ENCODE measurements around the gene MCRIP1.

The MCRIP1 gene

DNA sequence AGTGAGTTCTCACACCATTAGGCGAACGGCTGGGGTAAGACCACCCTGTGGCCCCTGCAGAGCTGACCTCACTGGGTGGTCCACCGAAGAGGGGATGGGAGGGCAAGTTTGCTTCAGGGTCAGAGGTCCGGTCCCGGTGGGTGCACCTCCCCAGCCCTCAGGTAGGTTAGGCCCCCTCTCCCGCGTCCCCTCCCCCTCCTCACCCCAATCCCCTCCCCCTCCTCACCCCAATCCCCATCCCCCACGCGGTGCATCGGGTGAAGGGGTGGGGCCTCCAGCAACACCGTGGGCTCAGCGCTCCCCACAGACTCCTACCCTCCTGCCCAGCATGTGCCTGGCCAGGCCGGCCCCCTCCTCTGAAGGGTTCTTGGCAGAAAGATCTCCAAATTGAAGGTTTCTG is 13.4 kb downstream of the MCRIP1 start:
- DNase-seq (ENCODE audit: low spot score), result no peak

DNA sequence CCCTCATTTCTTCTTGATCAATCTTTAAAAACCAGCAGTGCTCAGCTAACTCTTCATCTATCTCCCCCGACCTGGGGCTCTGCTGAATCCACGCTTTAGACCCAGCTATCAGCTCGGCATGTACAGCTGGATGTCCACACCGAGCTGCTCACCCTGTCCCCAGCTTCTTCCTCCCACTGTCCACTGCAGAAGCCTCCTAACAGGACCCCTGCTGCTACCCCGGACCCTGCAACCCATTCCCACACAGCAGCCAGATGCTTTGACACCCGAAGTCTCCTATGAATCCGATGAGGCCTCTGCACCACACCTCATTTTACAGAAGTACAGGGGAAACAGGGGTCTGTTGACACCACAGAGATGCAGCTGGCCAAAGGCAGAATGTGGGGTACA is 15.3 kb downstream of the MCRIP1 start:
- DNase-seq (ENCODE audit: low spot score), result no peak

DNA sequence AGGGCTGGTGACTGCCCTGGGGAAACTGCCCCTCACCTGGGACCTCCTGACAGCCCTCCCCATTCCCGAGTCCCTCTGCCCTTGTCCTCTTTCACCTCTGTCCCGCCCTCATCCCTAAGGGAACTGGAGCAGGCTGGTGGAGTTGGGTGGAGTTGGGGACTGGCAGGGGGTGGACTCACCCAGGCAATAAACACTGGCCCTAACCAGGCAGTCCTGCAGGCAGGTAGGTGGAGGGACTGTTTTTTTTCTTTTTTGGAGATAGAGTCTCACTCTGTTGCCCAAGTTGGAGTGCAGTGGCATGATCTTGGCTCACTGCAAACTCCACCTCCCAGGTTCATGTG is 17.5 kb downstream of the MCRIP1 start:
- no peak for DNase-seq (ENCODE audit: low spot score)

GRCh38 chr17:81814748-81815645 is 18.1 kb downstream of the MCRIP1 start:
- DNase-seq (ENCODE audit: low spot score), result no peak

DNA sequence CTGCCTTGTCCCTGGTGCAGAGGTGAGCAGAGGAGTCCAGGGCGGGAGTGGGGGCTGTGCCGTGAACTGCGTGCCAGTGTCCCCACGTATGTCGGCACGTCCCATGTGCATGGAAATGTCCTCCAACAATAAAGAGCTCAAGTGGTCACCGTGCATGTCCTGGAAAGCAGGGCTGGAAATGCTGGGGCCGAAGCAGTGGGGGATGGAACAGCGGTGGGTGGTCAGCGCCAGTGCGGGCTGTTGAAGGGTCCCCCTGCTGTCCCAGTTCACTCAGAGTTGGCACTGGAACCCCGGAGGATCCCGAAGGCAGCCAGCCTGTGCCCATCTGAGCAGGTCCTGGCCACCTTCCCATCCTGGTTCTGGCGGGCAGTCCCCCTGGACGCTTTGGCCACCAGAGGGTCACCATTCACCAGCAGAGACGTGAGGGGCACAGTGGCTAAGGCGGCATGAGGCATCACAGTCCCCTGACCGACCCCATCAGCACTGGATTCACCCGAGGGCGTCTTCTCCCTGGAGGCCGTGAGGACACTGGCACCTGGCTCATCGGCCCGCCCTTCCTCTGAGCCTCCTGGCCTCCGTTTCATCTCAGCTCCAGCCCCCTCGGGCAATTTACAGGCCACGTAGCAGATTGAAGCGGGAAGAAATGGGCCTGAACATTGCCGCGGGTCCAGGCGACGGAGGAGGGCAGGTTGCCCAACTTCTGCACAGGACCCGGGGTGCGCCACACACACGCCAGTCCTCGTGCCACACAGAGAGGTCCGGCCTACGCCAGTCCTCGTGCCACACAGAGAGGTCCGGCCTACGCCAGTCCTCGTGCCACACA is 19.0 kb downstream of the MCRIP1 start:
- no peak for DNase-seq (ENCODE audit: low spot score)

DNA sequence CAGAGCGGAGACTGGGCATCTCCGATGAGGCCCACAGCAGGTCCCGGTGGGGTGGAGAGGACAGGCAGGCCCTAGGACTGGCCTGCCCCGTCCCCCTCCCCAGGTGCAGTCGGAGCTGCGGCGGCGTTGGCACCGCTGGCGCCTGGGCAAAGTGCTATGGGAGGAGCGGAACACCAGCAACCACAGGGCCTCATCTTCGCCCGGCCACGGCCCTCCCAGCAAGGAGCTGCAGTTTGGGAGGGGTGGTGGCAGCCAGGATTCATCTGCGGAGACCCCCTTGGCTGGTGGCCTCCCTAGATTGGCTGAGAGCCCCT is 19.8 kb downstream of the MCRIP1 start:
- no peak for DNase-seq (ENCODE audit: low spot score)

DNA sequence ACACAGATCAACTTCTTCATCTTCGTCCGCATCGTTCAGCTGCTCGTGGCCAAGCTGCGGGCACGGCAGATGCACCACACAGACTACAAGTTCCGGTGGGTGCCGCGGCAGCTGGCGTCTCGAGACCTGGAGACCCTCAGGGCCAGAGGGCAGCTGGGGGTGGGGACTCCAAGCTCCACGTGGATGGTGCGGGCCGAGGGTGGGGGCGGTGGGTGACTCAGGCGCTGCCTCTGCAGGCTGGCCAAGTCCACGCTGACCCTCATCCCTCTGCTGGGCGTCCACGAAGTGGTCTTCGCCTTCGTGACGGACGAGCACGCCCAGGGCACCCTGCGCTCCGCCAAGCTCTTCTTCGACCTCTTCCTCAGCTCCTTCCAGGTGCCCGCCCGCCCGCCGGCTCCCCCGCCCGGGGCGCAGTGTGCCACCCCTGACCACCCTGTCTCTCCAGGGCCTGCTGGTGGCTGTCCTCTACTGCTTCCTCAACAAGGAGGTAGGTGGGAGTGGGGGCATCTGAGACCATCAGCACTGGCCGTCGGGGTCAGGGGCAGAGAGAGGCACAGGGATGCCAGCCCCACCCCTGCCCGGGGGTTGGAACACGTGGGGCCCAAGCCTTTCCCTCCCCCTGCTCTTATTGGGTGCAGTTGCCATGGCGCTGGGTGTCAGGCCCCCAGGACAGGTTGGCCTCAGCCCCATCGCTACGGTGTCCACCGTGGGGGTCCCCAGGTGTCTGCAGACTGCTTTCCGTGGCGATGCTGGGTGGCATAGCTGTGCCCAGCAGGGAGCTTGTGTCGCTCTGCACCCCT is 20.3 kb downstream of the MCRIP1 start:
- DNase-seq (ENCODE audit: low spot score), result no peak

GRCh38 chr17:81811705-81812570 is 21.2 kb downstream of the MCRIP1 start:
- no peak for DNase-seq (ENCODE audit: low spot score)

- no peak for DNase-seq (ENCODE audit: low spot score)
Measured at GRCh38 chr17:81810892-81811704, 22.0 kb downstream of the MCRIP1 start.

DNA sequence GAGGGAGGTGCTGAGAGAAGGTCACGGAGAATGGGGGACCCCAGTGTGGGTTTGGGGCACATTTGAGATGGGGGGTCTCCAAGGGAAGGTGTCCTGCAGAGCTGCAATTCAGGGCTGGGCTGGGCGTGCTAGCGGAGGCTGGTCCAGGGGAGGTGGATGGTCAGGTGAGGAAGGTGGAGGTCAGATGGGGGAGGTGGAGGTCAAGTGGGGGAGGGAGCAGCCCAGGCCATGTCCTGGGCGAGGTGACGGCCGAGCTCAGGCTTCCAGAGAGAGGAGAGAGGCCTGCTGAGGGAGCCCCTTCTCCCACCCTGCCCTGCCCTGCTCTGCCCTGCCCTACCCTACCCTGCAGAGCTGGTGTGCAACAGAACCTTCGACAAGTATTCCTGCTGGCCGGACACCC is 22.6 kb downstream of the MCRIP1 start:
- no peak for DNase-seq (ENCODE audit: low spot score)

- no peak for DNase-seq (ENCODE audit: low spot score)
Measured at GRCh38 chr17:81809556-81809998, 23.5 kb downstream of the MCRIP1 start.

GRCh38 chr17:81808778-81809555 is 24.1 kb downstream of the MCRIP1 start:
- no peak for DNase-seq (ENCODE audit: low spot score)

DNA sequence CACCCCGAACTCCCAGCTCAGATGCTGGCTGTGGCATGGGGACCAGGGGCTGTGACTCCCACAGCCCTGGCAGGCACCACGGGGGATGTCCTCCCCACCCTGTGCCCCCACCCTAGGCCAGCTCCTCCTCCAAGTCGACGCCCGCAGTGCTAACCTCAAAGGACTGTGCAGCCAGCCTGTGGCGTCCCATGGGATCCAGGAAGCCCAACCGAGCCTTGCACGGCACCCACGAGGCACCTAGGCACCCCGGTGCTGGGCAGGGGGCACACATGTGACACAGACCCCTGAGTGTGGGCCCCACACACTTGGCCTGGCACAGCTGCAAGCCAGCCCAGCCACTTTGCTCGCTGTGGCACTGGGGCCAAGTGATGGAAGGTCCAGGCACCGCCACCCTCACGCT is 25.3 kb downstream of the MCRIP1 start:
- no peak for DNase-seq (ENCODE audit: low spot score)

DNA sequence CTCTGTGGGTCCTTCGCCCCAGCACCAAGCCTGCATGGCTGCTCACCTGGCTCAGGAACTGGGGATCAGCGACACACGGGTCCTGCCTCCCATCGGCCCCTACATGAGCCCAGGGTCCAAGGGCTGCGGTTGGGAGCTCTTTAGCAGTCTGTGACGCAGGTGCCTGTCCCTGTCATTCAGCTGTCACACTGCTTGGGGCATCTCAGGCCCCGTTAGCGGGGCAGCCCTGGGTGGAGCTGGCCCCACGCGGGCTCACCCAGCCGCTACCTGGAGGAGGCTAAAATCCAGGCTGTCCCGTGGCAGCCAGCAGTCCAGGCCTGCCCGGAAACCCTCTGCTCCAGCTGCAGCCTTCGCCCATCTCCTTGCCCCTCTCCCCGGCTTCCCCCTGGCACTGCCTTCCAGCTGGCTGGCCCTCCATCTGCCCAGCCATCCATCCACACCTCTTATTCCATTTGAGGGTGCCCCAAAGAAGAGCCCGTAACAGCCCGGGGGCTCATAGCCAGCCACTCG is 25.8 kb downstream of the MCRIP1 start:
- no peak for DNase-seq (ENCODE audit: low spot score)

GRCh38 chr17:81806461-81807209 is 26.5 kb downstream of the MCRIP1 start:
- DNase-seq (ENCODE audit: low spot score), result no peak

DNA sequence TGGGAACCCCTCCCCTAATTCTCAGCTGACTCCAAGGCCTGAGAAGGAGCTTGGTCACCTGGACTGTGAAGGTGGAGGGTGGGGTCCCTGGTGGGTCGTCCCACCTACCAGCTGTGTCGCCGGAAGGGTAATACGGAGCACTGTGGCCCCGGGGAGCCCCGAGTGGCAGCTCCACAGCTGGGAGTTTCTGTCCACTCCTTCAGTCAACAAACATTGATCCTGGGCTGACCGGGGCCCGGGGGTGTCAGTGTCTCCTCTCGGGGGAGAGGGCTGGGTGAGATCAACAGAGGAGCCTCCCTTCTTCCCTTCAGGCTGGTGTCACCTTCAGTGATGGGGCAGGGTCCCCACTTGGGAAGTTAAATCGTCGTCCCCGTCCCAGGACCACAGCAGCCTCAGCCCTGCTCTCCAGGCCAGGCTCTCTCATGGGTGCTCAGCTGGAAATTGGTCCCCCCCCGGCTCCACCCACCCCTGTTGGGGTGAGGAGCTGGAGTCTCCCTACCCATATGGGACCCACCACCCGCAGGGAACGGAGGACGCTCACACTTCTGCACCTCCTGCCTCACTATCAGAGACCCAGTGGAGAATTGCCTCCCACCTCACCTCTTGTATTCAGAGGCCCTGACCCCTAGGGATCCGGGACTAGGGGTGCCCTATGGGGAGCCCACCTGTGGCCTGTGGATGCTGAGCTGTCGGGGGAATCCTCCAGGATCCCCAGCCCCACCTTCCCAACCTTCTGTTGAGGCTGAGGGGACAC is 27.2 kb downstream of the MCRIP1 start:
- no peak for DNase-seq (ENCODE audit: low spot score)

DNA sequence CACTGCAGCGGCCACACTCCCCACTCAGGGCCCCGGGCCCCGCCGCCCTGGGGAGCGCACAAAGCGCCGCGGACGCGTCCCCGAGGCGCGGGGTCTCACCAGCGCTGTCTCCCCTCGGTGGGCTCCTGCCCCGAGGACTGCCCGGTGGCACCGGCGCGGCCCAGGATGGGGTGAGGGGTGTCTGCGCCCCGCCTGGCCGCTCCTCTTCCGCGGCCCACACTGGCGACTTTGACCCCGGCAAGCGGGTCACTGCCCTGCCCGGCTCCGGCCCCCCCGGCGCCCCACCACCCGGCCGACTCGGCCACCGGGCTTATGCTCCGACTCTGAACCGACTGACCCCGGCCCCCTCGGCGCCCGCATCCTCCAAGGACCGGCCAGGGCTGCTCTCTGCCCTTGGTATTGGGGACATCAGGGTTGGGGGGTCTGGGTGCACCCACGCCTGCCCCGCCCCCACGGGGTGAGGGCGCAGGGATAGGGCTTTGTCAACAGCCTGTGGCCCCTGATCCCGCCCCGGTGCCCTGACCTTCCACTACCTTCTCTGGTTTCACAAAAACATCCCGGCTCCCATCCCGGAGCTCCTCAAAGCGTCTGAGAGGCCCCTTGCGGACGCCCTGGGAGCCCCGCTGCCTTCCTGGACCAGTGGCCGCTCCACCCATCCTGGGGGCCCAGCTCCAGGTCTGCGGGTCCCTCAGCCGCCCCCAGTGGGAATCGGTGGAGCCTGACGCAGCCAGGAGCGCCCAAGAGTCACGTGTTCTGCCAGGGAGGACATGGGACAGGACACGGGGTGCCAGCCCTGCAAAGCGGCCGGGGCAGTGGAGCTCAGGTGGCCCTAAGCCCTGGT is 28.3 kb downstream of the MCRIP1 start:
- no peak for DNase-seq (ENCODE audit: low spot score)

All from iPS-NIHi11 (cell line).